CD14-positive monocyte (primary cell): ENCODE results near the gene UTP4. TPM values are rescaled to one million over a fixed set of nuclear protein-coding genes. Genes with fewer than 3 reads are reported as not detected.

Source experiments
- DNase-seq, 3 donors: peaks; one replicate each; pipeline ENCODE4 v3.0.0-alpha.2; 2011 to 2022
- H2AFZ ChIP-seq: 2 replicates; pipeline ENCODE4 v1.6.0; 2012; ENCODE audit warnings: mild to moderate bottlenecking, low read depth, low read length, inconsistent platforms; ENCODE audit not compliant: insufficient read depth, poor library complexity, severe bottlenecking
- H3K27ac ChIP-seq, 2 donors: 1 replicate in 1 of 2; 2 replicates in 1 of 2; pipeline ENCODE4 v1.5.1; 2012 to 2013; ENCODE audit warnings: low read length in 2 of 2, control low read depth in 1 of 2, inconsistent platforms in 1 of 2, low read depth in 1 of 2, mild to moderate bottlenecking in 1 of 2
- H3K27me3 ChIP-seq, 2 donors: one replicate each; pipeline versions ENCODE4 v1.6.0 to v1.6.1; 2011 to 2013; ENCODE audit warnings: low read length in 2 of 2; ENCODE audit not compliant: control insufficient read depth in 2 of 2, insufficient read depth in 2 of 2
- H3K36me3 ChIP-seq, 2 donors: replicated peaks in 1 of 2; 1 replicate in 1 of 2; 2 replicates in 1 of 2; pipeline versions ENCODE4 v1.5.1 to v1.6.1; 2012 to 2013; ENCODE audit warnings: low read length in 2 of 2, control low read depth in 1 of 2, inconsistent platforms in 1 of 2, mild to moderate bottlenecking in 1 of 2; ENCODE audit not compliant: insufficient read depth in 2 of 2, control insufficient read depth in 1 of 2
- H3K4me1 ChIP-seq, 2 donors: 1 replicate in 1 of 2; 2 replicates in 1 of 2; pipeline versions ENCODE4 v1.5.1 to v1.6.1; 2012 to 2013; ENCODE audit warnings: low read length in 2 of 2, control low read depth in 1 of 2, inconsistent platforms in 1 of 2, mild to moderate bottlenecking in 1 of 2, moderate library complexity in 1 of 2; ENCODE audit not compliant: insufficient read depth in 2 of 2, control insufficient read depth in 1 of 2
- H3K4me2 ChIP-seq: replicated peaks from 2 replicates; pipeline ENCODE3; 2012; ENCODE audit warnings: low read length, moderate library complexity, mild to moderate bottlenecking; ENCODE audit not compliant: poor library complexity, severe bottlenecking; ENCODE audit errors: extremely low read depth
- H3K4me3 ChIP-seq, 3 experiments: fragments of 200-600 bp in 1 of 3; sonication (generic) in 1 of 3; replicated peaks in 1 of 3; 1 replicate in 2 of 3; 2 replicates in 1 of 3; pipeline ENCODE4 v1.5.1; 2011 to 2013; ENCODE audit warnings: low read length in 3 of 3, mild to moderate bottlenecking in 3 of 3, control low read depth in 2 of 3, low read depth in 2 of 3, inconsistent platforms in 1 of 3, moderate library complexity in 1 of 3
- H3K79me2 ChIP-seq: 2 replicates; pipeline ENCODE4 v1.6.0; 2012; ENCODE audit warnings: mild to moderate bottlenecking, control low read depth, inconsistent platforms, low read length, moderate library complexity; ENCODE audit not compliant: insufficient read depth
- H3K9ac ChIP-seq: 2 replicates; pipeline ENCODE4 v1.6.0; 2017; ENCODE audit warnings: low read length, mild to moderate bottlenecking; ENCODE audit not compliant: insufficient read depth, poor library complexity, severe bottlenecking
- H3K9me3 ChIP-seq, 2 donors: replicated peaks in 1 of 2; 1 replicate in 1 of 2; 2 replicates in 1 of 2; pipeline versions ENCODE4 v1.5.1 to v1.6.1; 2012 to 2013; ENCODE audit warnings: low read length in 2 of 2, control low read depth in 1 of 2; ENCODE audit not compliant: control insufficient read depth in 1 of 2, insufficient read depth in 1 of 2
- H4K20me1 ChIP-seq: 2 replicates; pipeline ENCODE4 v1.6.0; 2012; ENCODE audit warnings: mild to moderate bottlenecking, low read length, control low read depth, moderate library complexity; ENCODE audit not compliant: insufficient read depth
- H3K27ac Mint-ChIP-seq, 7 donors: one replicate each; pipeline ENCODE4 v1.8.0; 2020; ENCODE audit warnings: mild to moderate bottlenecking in 7 of 7, mixed read lengths in 7 of 7, moderate library complexity in 6 of 7, inconsistent platforms in 2 of 7
- H3K27me3 Mint-ChIP-seq, 3 donors: one replicate each; pipeline ENCODE4 v1.8.0; 2021 to 2022; ENCODE audit warnings: low read depth in 3 of 3, mild to moderate bottlenecking in 3 of 3, mixed read lengths in 3 of 3, moderate library complexity in 3 of 3, inconsistent platforms in 1 of 3
- H3K36me3 Mint-ChIP-seq, 2 donors: one replicate each; pipeline ENCODE4 v1.8.0; 2020; ENCODE audit warnings: mixed read lengths in 2 of 2, inconsistent platforms in 1 of 2, mild to moderate bottlenecking in 1 of 2
- H3K4me1 Mint-ChIP-seq: one replicate; pipeline ENCODE4 v1.8.0; 2020; ENCODE audit warnings: mild to moderate bottlenecking, mixed read lengths
- H3K4me3 Mint-ChIP-seq, 2 donors: one replicate each; pipeline ENCODE4 v1.8.0; 2020; ENCODE audit warnings: mild to moderate bottlenecking in 2 of 2, mixed read lengths in 2 of 2, moderate library complexity in 1 of 2
- H3K9me3 Mint-ChIP-seq, 7 donors: one replicate each; pipeline ENCODE4 v1.8.0; 2020 to 2022; ENCODE audit warnings: mixed read lengths in 7 of 7, mild to moderate bottlenecking in 6 of 7, moderate library complexity in 6 of 7, inconsistent platforms in 2 of 7
- WGBS: methylation state at CpG from one replicate; pipeline ENCODE4 v1.1.5; 2013; ENCODE audit warnings: missing lambda C conversion rate; ENCODE audit not compliant: insufficient coverage; 5-methylcytosine and 5-hydroxymethylcytosine counted together
- intact Hi-C, 2 donors: fragments of 100-400 bp; cut with micrococcal nuclease; formaldehyde crosslinking; loops; one replicate each; pipeline versions ENCODE4 v1.15.0 to v1.15.1; 2023
- polyA plus RNA-seq, 3 donors: library from polyadenylated mRNA; depleted of rRNA in 1 of 3; unstranded in 2 of 3; stranded (reverse) in 1 of 3; fragments of 300-500 nt in 2 of 3; fragments of >200 nt in 1 of 3; fragmentation: Illumina TruSeq in 2 of 3; gene quantifications; 1 replicate in 2 of 3; 2 replicates in 1 of 3; pipeline ENCODE4 v1.2.3, GENCODE V29; 2012 to 2021
- TF ChIP-seq, protein P1 (sequence below): fragments of 200-600 bp; IDR thresholded peaks from one replicate; pipeline ENCODE4 v1.8.0; 2022; ENCODE audit warnings: antibody characterized with exemption, mild to moderate bottlenecking

Gene UTP4
- polyA plus RNA-seq, 3 donors: 15.3 to 27.8 (median 19.6) TPM

DNA sequence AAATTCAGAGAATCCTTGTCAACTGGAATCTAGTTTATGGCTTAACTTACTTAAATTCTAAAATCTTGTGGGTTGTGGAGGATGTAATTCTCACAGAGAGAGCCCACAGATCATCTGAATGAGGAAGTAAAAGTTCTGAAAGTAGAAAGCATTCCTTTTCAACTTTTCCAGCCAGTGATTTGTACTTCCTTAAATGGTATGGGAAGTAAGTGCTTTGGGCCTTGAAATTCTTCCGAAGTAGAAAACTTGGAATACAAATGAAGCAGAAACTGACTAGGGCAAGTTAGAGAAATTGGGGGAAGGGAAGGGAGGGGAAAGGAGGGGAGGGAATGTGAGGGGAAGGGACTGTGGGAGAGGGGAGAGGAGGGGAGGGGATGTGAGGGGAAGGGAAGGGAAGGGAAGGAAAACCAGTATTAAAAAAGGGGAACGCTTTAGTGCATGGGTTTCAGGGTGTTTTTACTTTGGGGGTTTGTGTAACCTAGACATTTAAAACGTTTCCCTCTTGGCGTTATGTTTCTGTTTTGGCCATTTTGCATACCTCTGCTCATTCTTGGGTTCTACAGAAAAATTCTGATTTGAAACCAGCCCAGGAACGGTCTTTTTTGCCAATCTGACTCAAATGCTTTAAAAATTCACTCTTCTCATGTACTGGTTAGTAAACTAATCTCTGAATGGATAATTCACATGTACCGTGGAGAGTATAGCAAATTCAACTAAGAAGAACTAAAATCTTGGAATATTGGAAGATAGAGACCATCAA, 39.1 kb downstream of the UTP4 start:
- Mint-ChIP-seq H3K36me3 (peaks cover 34 to 36% of the 10 kb centered on the region in 2 donors), H3K9me3 (peaks cover 0 to 10% (median 0%) of the 10 kb centered on the region in 7 donors), H3K27me3 (peaks cover 12 to 15% (median 12%) of the 10 kb centered on the region in 3 donors), H3K27ac (peak overlapping the region in 6 of 7 donors; percentile 1 to 84 (median 46)), H3K4me3 (peak overlapping the region in 1 of 2 donors; percentile 56), H3K4me1 (peaks cover 35% of the 10 kb centered on the region)
- 26% methylated on average over 3 of the region's 6 CpGs for WGBS
- Histone ChIP-seq H3K27me3 (no peaks in the 10 kb centered on the region), H3K4me3 (peak overlapping the region in 1 of 3 experiments; percentile 57), H3K4me1 (peaks cover 25 to 43% of the 10 kb centered on the region in 2 donors), H3K79me2 (no peaks in the 10 kb centered on the region), H3K36me3 (peaks cover 17 to 34% of the 10 kb centered on the region in 2 donors), H3K9me3 (no peaks in the 10 kb centered on the region), H3K4me2 (peak overlapping the region; percentile 65), H4K20me1 (no peaks in the 10 kb centered on the region), H3K27ac (peak overlapping the region in 1 of 2 donors; percentile 63), H2AFZ (peak overlapping the region; percentile 48), H3K9ac (no peak overlapping the region)
- intact Hi-C loops: no loop called here
- TF ChIP-seq, protein P1, sequence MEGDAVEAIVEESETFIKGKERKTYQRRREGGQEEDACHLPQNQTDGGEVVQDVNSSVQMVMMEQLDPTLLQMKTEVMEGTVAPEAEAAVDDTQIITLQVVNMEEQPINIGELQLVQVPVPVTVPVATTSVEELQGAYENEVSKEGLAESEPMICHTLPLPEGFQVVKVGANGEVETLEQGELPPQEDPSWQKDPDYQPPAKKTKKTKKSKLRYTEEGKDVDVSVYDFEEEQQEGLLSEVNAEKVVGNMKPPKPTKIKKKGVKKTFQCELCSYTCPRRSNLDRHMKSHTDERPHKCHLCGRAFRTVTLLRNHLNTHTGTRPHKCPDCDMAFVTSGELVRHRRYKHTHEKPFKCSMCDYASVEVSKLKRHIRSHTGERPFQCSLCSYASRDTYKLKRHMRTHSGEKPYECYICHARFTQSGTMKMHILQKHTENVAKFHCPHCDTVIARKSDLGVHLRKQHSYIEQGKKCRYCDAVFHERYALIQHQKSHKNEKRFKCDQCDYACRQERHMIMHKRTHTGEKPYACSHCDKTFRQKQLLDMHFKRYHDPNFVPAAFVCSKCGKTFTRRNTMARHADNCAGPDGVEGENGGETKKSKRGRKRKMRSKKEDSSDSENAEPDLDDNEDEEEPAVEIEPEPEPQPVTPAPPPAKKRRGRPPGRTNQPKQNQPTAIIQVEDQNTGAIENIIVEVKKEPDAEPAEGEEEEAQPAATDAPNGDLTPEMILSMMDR: no peak
- peak; percentile 28 to 74 (median 53) for DNase-seq

DNA sequence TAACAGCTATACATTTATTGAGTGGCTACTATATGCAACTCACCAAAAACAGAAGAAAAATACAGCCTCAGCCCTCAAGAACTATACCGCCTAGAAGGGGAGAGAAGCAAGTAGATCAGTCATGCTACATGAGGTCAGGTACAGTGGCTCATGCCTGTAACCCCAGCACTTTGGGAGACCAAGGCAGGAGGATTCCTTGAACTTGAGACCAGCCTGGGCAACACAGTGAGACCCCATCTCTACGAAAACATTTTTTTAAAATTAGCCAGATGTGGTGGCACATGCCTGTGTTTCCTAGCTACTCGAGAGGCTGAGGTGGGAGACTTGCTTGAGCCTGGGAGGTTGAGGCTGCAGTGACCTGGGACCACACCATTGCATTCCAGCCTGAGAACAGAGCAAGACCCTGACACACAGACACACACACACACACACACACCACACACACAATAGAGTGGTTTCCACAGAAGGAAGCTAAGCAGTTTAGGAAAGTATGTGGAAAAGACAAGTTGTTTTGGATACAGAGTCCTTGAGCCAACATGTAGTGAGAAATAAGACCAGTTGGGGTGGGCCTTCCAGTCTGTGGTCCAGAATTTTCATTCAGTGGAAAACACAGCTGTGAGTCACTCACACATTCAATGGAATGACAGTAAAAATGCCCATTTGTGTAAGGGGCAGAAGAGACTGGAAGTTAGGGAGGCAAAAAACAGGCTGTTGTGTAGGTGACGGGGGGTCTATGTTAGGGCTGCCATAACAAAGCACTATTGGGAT, 43.8 kb downstream of the UTP4 start:
- no peak for DNase-seq
- Mint-ChIP-seq H3K4me3 (no peak overlapping the region), H3K4me1 (peaks cover 37% of the 10 kb centered on the region), H3K27ac (peak overlapping the region in 1 of 7 donors; percentile 66), H3K9me3 (peaks cover 0 to 1% (median 0%) of the 10 kb centered on the region in 7 donors), H3K36me3 (peaks cover 0 to 3% of the 10 kb centered on the region in 2 donors), H3K27me3 (peaks cover 6 to 27% (median 10%) of the 10 kb centered on the region in 3 donors)
- no peak overlapping the region for H3K27ac ChIP-seq
- H3K4me2 ChIP-seq: no peak overlapping the region
- H3K4me3 ChIP-seq: no peak overlapping the region
- H4K20me1 ChIP-seq: no peaks in the 10 kb centered on the region
- no peak overlapping the region for H3K9ac ChIP-seq
- intact Hi-C loops: no loop called here
- H3K79me2 ChIP-seq: no peaks in the 10 kb centered on the region
- WGBS: 80% methylated on average over 1 of the region's 4 CpGs
- no peak overlapping the region for H2AFZ ChIP-seq
- H3K27me3 ChIP-seq: no peaks in the 10 kb centered on the region
- no peaks in the 10 kb centered on the region for H3K36me3 ChIP-seq
- H3K9me3 ChIP-seq: no peaks in the 10 kb centered on the region
- TF ChIP-seq, protein P1: no peak
- H3K4me1 ChIP-seq: peaks cover 27 to 43% of the 10 kb centered on the region in 2 donors
